GM10847 (cell line): ENCODE results near the gene PDCD11.

Experiments
- POLR2A ChIP-seq: IDR thresholded peaks from 2 replicates; pipeline ENCODE4 v1.6.1; 2011; ENCODE audit not compliant: insufficient read length; ENCODE audit errors: extremely low read depth

PDCD11 gene

GRCh38 chr10:103397191-103397825, 882 bp downstream of the PDCD11 start:
- no peak for TF ChIP-seq POLR2A

- TF ChIP-seq POLR2A = no peak
Measured at GRCh38 chr10:103413564-103413963, 17.1 kb downstream of the PDCD11 start.

GRCh38 chr10:103415581-103415980, 19.2 kb downstream of the PDCD11 start:
- TF ChIP-seq POLR2A = no peak

GRCh38 chr10:103416436-103417147, 20.2 kb downstream of the PDCD11 start:
- TF ChIP-seq POLR2A = no peak

- TF ChIP-seq POLR2A = no peak
Measured at GRCh38 chr10:103417601-103418000, 21.2 kb downstream of the PDCD11 start.

DNA sequence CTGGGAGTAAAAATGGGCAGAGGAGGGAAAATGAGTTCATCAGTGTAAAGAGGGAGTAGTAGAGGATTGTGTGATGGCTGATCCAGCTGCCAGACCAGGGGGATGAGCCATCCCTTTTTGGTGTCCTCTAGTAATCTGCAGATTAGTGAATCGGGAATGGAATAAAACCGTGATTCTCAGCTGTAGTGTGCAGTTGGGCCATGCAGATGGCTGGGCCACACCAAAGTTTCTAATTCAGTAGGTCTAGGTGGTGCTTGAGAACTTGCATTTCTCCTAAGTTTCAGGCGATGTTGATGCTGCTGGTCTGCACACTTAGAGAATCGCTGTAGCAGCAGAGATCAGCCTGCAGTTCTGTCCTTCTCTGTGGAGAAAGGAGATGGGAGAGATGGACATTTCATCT, 22.7 kb downstream of the PDCD11 start:
- TF ChIP-seq POLR2A = no peak

DNA sequence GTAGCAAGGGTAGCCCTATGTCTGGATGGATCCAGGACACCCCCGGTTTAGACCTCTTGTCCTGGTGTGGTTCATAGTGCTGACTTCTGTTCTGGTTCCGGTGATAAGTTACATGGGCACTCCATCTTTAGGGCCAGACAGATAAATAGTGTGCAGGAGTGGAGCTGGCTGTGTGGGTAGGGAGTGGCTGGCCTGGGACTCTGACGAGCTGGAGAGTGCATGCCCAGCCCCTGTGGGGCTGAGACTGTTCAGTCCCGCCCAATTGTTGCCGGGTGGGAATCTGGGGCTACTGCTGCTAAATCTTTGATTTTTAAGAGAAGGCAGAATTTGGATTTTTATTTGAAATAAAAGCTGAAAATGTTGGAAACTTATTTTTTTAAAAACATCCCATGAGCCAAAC, 27.3 kb downstream of the PDCD11 start:
- no peak for TF ChIP-seq POLR2A

DNA sequence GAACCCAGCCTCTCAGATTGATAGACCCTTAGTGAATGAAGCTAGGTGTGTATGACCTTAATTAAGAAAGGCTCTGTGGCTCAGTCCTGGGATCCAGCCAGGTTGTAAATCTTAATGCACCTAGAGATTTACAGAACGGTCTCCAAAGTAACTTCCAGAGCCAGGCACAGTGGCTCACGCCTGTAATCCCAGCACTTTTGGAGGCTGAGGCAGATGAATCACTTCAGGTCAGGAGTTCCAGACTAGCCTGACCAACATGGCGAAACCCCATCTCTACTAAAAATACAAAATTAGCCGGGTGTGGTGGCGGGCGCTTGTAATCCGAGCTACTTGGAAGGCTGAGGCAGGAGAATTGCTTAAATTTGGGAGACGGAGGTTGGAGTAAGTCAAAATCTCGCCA, 31.4 kb downstream of the PDCD11 start:
- TF ChIP-seq POLR2A = no peak

- TF ChIP-seq POLR2A = no peak
Measured at GRCh38 chr10:103428989-103429643, 32.7 kb downstream of the PDCD11 start.

DNA sequence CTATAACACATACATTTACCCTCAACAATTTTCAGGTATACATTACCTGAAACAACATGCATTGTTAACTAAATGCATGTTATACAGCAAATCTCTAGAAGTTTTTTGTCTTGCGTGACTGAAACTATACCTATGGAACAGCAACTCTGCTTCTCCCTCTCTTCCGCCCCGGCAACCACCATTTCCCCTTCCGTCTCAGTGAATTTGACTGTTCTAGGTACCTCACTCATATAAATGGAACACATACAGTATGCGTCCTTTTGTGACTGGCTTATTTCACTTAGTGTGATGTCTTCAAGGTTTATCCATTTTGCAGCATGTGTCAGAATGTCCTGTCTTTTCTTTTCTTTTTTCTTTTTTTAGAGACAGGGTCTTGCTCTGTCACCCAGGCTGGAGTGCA, 33.2 kb downstream of the PDCD11 start:
- no peak for TF ChIP-seq POLR2A

DNA sequence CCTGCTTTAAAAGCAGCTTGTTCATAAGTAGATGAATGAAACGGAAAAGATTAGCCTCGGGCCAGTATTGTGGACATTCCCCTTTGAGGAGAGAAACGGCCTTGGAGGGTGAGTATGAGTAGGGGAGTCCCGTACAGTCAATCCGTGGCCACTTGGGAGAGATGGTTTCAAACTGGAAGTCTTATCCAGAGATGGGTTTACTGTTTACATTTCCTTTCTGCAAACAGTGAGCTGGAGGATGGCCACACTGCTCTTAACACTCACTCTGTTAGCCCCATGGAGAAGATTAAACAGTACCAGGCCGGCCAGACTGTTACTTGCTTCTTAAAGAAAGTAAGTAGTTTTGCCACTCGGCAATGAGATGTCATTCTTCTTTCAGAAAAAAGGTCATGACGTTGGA, 35.5 kb downstream of the PDCD11 start:
- no peak for TF ChIP-seq POLR2A

- TF ChIP-seq POLR2A = no peak
Measured at GRCh38 chr10:103433858-103434257, 37.4 kb downstream of the PDCD11 start.

DNA sequence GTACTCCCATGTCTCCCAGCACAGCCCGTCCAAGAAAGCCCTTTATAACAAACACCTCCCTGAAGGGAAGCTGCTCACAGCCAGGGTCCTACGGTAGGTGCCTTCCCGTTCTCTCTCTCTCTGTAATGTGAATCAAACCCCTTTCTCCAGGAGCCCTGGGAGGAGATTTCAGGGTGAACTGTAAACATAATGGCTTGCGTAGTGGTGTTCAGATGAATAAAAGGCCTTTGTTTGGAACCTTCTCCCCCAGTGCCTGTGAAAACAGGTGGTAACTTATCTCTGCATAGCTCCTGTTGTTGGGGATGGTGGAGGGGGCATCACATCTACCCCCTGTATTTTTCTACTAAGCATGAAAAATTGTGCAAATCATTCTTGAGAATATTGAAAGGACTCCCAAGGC, 43.4 kb downstream of the PDCD11 start:
- TF ChIP-seq POLR2A = no peak

GRCh38 chr10:103440416-103440815, 44.0 kb downstream of the PDCD11 start:
- no peak for TF ChIP-seq POLR2A

- no peak for TF ChIP-seq POLR2A
Measured at GRCh38 chr10:103441206-103441605, 44.8 kb downstream of the PDCD11 start.

DNA sequence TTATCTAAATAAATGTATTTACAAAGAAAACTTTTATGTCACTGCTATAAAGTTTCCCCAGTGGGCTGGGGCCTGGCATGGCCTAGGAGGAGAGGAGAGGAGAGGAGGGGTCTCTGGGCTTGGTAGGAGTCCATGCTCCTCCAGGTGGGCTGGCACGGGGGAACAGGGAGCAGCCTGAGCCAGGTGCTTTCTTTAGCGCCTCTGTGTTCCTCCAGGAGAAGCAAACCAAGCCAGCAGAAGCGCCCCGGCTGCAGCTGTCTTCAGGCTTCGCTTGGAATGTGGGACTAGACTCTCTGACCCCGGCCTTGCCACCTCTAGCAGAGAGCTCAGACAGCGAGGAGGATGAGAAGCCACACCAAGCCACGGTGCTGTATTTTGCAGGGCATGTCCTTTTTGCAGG, 45.2 kb downstream of the PDCD11 start:
- no peak for TF ChIP-seq POLR2A
